HG03025 (cell line): ENCODE measurements around the gene PVALEF.

ENCODE experiments used
- ATAC-seq: cut with Tn5 transposase; IDR thresholded peaks from one replicate; pipeline ENCODE4 v1.9.1; 2021; ENCODE audit warnings: mild to moderate bottlenecking, moderate library complexity; ENCODE audit not compliant: unreplicated experiment, low FRiP score

Gene PVALEF

DNA sequence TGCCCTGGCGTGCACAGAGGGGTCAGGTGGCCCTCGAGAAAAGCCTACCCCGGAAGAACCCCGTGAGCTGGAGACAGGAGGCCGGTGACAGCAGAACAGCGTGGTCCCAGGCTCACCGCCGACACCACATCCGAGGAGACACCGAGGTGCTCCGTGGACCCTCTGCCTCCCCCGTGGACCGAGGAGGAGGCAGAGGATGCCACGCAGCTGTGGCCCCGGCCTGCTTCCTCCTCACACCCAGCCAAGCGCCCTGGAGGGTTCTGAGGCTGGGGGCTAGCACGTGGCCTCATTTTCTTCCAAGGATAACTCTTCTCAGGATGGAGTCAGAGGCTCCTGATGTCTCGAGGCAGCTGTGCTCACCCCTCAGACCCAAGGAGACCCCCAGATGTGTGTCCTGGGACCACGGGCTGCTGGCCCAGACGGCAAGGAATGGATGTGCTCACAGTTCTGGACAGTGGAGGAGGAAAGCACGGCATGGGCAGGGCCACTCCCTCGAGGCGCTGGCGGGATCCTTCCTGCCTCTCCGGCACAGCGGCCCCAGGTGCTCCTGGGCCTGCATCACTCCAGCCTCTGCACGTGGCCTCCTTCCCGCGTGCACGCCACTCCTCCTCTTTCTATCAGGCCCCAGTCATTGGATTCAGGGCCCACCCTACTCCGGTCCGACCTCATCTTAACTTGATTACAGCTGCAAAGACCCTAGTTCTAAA lies 4.4 kb upstream of the PVALEF start:
- no peak for ATAC-seq

DNA sequence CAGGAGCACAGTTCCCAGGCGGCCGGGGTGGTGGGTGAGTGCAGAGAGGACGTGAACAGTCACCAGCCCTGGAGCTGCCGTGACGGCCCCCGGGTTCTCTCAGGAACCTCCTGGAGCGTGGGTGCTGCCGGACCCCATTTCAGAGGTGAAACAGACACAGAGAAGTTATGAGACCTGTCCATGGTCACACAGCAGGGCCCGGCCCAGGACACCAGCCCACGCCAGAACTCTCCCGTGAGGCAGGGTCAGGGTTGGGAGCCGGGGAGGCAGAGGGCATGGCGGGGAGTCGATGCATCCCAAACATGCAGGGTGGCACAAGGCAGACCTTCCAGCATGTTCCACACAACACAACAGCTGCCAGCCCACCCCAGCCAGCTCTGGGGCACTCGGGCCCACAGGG lies 3.8 kb upstream of the PVALEF start:
- ATAC-seq = no peak

DNA sequence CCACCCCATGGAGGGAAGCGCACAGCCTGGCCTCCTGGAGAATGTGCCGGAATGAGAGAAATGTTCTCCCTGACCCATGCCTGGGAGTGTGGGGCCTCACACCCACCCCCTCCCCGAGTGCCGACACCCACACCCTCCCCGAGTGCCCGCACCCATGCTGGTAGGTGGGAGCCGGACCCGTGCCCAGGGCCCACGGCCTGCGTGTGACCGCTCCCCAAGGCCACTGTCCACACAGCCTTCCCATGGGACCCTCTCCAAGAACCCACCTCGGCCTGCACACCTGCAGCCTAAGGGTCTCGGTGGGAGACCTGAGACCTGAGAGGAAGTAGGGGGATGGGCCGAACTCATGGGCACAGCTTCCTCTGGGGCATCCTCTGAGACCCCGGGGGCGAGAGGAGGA lies 3.3 kb upstream of the PVALEF start:
- ATAC-seq = no peak

DNA sequence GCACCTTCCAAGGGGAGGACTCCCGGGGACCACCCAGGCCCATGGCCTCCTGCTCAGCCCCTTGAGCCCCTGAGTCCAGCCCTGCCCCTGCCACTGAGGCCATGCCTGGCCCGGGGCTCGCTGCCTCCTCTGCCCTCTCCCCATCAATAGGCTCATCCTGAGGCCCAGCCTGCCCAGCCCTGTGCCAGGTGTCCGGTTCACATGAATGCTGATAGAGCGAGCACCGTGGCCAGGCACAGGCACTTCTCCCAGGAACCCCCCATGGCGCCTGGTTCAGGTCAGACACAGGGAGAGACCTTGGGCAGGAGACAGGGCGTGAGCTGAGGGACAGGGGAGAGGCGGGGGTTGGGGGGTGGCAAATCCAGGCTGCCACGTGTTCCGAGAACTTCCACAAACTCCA lies 2.8 kb upstream of the PVALEF start:
- no peak for ATAC-seq

DNA sequence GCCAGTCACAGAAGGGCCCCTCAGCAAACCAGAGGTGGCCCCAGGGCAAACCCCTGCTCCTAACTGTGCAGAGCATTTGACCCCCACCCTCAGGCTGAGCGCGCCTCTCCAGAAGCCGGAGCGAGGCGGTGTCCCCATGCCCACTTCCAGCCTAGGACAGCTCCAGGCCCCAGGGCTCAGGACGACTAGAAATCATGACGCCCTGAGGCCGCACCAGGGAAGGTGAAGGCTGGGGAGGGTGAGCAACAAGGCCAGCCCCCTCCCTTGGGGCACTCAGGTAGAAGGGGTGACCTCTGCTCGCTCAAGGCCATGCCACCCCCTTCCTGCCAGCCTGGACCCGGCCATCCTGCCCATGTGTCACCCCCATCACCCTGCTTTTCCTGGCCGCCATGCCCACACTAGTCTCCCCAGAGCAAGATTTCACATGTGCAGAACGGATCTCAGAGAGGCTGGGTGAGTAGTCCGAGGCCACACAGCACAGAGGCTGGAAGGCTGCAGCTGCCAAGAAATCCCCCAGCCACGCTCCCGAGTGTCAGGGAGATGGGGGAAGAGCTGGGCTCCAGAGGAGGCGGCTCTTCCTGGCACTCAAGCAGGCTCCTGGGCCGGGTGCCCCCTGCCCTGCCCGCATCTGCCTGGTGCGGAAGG lies 2.1 kb upstream of the PVALEF start:
- no peak for ATAC-seq

DNA sequence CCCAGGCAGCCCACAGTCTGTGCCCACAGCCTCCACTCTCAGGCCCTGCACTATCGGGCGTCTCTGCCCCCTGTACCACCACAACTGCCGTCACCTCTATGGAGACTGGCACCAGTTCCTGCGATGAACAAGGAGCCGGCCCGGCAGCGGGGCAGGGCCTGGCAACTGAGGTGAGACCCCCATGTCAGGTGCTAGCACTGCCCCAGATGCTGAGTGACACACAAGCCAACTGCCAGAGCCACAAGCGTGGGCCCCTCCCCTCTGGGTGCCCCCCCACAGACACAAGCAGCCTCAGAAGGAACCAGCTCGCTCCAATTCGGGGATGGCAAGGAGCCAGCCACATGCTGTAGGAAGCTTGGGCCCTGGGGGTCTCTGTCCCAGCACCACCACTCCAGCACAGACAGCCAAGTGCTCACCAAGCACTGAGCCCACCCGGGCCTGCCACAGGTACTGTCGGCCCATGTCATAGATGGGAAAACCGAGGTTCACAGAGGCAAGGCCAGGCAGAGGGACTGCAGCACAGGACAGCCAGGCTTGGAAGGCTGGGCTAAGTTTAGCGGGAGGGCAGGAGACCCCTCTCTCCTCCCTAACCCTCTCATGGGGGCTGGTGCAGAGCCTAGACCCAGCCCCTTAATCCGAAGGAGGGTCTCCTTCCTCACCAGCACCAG lies 1.5 kb upstream of the PVALEF start:
- ATAC-seq = no peak

DNA sequence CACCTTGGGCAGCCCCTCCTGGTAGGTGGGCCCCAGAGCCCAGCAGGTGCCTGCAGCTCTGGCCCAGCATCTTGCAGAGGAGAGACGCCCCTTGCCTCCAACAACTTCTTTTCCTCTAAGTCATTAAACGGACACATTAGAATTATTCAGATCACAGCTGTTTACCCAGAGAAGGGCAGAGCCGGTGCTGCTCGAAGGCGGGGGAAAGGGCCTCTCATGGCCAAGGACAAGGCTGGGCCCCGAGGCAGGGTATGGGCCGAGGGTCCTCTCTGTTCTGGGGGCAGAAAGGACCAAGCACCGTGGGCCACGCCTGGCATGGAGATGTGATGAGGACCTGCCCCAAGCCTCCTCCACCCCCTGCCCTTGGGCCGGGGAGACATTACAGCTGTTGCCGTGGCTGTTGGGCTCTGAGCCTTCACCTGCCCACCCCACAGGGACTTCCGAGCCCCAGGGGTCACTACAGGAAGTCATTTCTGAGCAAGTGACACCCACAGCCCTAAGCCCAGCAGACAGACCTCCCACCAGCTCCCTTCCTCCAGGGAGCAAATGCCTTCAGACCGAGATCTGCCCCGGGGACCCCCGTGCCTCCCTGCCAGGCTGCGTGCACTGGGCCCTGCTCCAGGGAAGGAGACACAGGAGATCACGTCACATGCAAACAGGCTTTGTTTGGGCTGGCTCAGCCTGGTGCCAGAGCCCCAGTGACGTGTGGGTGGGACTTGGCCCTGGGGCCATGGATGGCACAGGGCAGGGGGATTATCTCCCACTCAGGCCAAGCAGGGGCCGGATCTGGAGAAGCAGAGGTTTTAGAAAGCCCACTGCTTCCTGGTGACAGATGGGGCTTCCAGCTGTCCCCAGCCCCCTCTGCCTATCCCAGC lies 699 bp upstream of the PVALEF start:
- ATAC-seq = no peak

DNA sequence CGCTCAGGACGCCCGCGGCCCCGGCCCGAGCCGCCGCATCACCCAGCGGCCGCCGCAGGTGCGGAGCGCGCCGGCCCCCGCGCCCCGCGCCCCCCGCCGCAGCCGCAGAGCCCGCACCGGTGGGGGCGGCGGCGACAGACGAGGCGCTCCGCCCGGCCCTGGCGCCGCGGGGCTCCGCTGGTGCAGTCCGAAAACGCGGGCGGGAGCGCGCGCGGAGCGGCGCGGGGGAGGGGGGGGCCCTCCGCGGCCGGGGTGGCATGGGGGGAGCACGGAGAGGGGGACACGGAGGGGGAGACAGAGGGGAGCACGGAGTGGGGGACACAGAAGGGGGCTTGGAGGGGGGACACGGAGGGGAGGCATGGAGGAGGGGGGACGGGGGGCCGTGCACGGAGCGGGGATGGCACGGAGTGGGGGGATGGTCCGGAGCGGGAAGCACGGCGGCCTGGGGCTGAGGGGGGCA lies 756 bp downstream of the PVALEF start, which contains the start of gene AATK:
Gene AATK (minus strand): TSS at position 189 of the 460 bp plus-strand sequence. CDS start 229 bp downstream, outside the sequence.
- ATAC-seq = no peak

DNA sequence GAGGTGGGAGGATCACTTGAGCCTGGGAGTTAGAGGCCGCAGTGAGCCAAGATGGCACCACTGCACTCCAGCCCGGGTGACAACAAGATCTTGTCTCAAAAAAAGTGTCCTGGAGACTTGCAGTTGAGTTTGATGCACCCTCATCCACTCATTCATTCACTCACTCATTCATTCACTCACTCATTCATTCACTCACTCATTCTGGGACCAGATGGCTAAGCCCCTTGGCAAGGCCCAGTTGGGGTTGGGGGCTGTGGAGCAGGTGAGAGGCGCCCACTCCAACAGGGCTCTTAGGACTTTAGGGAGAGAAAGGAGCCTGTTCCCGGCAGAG lies 1.9 kb downstream of the PVALEF start:
- ATAC-seq = no peak

DNA sequence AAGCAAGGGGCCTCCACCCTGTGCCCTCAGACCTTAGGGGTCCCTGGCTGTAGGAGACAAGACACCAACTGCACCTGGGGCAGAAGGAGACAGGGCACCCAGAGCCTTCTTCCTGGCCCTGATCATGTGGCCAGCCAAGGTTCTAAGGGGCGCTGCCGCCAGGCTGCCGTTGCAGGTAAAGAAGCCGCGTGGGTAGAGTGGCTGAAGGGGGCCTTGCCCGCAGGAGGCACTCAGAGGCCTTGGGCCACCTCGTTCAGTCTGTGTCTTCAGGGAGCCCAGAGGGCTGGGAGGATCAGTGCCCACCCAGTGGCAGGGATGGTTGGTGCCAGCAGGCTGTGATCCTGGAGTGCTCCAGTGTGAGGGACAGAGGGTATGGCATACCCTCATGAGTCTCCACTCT lies 2.3 kb downstream of the PVALEF start:
- ATAC-seq = no peak

DNA sequence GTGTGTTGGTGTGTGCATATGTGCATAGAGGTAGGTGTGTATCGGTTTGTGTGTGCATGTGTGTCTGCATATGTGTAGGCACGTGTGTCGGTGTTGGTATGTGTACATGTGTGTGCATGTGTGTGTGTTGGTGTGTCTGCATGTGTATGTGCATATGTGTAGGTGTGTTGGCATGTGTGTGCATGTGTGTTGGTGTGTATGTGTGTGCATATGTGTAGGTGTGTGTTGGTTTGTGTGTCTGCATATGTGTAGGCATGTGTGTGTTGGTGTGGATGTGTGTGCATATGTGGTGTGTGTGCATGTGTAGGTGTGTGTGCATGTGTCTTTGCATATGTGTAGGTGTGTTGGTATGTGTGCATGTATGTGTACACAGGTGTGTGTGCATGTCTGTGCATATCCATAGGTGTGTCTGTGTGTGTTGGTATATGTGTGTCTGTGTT lies 4.6 kb downstream of the PVALEF start:
- ATAC-seq = no peak

DNA sequence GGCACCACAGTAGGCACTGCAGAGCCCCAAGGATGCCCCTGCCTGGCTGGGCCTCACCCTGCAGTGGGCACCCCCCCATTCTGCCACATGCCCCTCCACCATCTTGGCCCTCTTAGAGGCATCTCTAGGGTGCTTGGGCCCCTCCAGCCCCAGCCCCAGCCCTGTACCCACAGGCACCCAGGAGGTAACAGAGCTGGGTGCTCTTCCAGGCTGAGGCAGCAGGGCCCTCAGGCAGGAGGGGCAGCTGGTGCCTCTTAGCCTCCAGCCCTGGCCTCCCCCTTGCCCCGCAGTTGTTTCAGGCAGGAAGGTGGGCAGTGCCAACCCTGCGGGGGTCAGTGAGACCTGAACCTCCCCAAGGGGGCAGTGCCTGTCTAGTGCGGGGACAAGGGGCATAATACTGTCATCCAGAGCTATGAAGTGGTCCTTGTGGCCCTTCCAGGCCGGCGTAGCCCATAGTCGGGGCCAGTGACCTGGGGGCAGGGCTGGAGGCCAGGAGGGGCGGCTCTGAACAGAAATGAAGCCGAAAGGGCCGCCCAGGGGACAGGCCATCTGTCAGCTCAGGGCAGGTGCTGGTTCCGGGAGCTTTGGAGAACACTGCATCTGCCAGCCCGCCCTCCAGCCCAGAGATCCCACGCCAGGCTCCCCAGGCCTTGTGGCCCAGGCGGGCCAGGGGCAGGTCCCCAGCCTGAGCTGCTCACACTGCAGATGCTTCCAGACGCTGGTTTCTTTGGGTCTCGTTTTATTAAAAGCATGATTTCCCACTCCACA lies 5.6 kb downstream of the PVALEF start:
- no peak for ATAC-seq

DNA sequence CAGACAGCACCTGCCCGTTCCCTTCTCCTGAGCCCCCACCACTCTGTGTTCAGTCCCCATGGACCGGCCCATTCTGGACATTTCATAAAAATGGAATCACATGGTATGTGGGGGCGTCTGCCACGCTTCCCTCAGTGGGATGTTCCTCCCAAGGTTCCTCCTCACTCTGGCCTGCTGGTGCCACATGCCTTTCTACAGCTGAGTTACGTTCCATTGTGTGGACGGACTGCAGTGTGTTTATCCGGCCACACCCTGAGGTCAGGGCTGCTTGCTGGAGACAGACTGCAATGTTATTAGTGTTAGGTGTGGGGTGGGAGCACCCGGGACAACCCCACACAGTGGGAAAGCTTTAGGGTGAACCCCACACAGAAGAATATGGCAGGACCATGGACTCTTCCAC lies 6.6 kb downstream of the PVALEF start:
- ATAC-seq = no peak

DNA sequence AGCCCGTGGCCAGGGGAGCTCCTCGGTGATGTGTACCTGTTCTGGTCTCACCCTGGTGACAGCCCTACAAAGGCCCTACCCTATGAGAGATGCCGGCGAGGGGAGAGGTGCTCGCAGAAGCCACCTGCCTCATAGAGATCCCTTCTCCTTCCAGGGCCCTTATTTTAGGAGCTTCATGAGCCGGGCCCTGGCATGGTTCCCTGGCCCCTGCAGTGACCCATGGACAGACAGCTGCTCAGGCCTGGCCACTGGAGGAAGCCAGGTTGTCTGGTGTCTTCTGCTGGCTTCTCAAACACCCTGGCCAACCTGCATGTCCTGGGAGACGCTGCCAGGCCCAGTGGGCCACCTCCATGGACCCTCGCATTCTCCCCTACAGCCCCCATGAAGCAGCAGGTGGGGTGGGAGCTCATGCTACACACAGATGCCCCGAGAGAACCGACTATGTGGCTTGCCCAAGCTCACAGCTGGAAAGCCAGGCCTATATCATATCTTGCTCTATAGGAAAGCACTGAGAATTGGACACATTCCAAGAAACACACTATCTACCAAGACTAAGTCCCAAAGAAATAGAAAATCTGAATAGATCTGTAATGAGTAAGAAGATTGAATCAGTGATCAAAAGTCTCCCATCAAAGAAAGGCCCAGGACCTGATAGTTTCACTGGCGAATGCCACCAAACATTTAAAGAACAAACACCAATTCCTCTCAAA lies 7.9 kb downstream of the PVALEF start:
- no peak for ATAC-seq

DNA sequence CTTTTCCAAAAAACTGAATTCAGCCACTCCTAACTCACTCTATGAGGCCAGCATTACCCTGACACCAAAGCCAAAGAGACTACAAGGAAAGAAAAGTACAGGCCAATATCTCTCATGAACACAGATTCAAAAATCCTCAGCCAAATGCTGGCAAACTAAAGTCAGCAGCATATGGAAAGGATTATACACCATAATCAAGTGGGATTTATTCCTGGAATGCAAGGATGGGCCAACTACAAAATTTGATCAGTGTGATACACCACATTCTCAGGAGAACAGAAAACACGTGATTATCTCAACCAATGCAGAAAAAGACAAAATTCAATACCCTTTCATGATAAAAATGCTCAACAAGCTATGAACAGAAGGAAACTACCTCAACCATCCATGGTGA lies 8.5 kb downstream of the PVALEF start:
- no peak for ATAC-seq

DNA sequence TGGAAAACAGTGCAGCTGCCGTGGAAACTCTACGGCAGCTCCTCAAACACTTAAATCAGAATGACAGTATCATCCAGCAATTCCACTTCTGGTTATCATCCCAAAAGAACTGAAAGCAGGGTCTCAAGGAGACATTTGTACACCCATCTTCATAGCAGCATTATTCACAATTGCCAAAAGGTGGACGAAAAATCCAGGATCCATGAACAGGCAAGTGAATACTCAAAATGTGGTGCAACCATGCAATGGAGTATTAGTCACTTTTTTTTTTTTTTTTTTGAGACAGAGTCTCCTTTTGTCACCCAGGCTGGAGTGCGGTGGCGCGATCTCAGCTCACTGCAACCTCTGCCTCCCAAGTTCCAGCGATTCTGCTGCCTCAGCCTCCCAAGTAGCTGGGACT lies 11.4 kb downstream of the PVALEF start:
- ATAC-seq = no peak

DNA sequence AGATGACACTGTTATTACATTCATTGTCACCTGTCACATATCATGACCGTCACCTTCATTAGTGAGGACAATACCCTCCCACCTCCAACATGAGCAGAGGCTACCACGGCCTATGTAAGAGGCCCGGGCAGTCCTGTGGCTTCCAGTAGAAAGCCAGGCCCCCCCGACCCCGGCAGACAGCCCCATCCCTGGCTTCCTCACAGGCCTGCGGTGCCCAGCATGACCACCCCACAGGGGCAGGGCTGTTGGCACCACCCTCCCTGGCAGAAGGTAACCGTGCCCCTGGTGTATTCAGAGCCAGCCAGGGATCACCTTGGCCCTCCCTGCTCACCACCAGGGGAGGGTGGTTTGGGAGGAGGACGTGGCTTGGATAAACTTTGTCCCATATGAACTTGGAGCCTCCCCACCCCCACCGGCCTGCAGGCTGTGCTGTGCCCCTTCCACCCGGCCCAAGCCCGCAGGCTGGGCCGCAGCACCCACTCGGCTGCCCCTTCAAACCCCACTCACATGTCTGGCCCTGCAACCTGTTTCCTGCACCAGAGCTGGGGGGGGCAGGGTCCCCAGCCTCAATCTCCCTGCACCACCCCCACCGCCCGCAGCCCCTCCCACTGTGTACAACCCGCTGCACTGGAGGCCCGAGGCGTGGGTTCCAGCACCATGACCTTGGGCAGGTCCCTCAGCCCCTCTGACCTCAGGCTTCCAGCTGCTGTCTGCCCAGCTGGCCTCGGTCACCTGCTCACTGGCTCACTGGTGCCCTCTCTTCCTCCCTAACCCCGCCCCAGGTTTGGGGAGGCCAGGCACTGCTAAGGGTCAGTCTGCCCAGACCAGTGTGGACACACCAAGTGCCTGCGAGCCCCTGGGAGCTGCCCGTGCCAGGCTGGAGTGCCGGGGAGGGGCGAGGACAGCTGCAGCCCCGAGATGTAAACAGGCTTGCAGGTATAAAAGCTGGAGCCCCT lies 13.1 kb downstream of the PVALEF start:
- no peak for ATAC-seq

DNA sequence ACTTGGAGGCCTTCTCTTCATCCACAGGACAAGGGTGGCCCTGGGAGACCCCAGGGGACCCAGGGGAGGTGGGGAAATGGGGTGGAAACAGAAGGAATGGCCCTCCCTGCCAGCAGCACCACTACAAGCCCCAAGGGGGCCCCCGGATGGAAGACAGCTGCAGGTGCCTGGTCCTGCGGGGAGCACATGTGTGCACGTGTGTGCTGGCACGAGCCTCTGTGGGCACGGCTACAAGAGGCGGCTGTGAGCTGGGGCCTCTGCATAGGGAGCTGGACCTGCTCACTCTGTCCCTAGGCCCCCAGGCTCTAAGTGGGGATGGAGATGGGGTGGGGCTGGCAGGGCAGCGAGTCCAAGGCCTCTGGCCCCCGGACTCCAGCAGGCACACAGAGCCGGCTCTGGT lies 13.9 kb downstream of the PVALEF start:
- ATAC-seq = no peak
